Activated naive CD8-positive, alpha-beta T cell treated with anti-CD3 and anti-CD28 coated beads for 36 hours (primary cell): ENCODE data around the gene FSD1L. TPM values are rescaled to one million over a fixed set of nuclear protein-coding genes. Genes with fewer than 3 reads are reported as not detected.

ENCODE experiments used
- DNase-seq: peaks from one replicate; pipeline ENCODE4 v3.0.0; 2021
- H3K27ac Mint-ChIP-seq: one replicate; pipeline ENCODE4 v1.8.0; 2022; ENCODE audit warnings: mild to moderate bottlenecking, moderate library complexity, mixed read lengths
- H3K27me3 Mint-ChIP-seq: one replicate; pipeline ENCODE4 v1.8.0; 2022; ENCODE audit warnings: mild to moderate bottlenecking, mixed read lengths
- H3K36me3 Mint-ChIP-seq: one replicate; pipeline ENCODE4 v1.8.0; 2021; ENCODE audit warnings: mild to moderate bottlenecking, mixed read lengths
- H3K4me1 Mint-ChIP-seq: one replicate; pipeline ENCODE4 v1.8.0; 2021; ENCODE audit warnings: mixed read lengths
- H3K4me3 Mint-ChIP-seq: one replicate; pipeline ENCODE4 v1.8.0; 2022; ENCODE audit warnings: mild to moderate bottlenecking, moderate library complexity, mixed read lengths
- H3K9me3 Mint-ChIP-seq: one replicate; pipeline ENCODE4 v1.8.0; 2022; ENCODE audit warnings: mixed read lengths
- total RNA-seq, 2 experiments: library from RNA; stranded (reverse); gene quantifications; one replicate each; pipeline ENCODE4 v1.2.3, GENCODE V29; 2021

FSD1L gene
- total RNA-seq, 2 experiments from 2014 or later: 2.1 to 3.0 TPM

DNA sequence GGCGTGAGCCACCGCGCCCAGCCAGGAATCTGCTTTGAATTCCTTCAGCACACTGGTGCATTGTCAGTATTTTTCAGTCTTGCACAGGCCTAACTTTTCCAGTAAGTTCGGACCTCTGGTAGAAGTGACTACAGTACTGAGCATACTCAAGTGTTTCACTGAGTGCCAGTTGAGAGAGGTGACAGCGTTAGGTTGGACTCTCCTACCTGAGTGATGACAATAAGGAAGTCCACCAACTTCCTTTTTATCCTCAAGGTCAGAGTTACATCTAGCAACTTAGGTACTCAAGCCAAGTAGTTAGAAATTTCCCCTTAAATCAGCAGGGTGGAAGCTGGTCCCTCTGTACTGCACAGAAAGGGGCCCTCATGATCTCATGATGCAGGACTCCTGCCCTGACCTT lies 26.0 kb upstream of the FSD1L start:
- Mint-ChIP-seq H3K9me3 (no peaks in the 10 kb centered on the region), H3K36me3 (no peaks in the 10 kb centered on the region), H3K4me1 (no peaks in the 10 kb centered on the region), H3K27ac (no peak overlapping the region), H3K4me3 (no peak overlapping the region), H3K27me3 (peaks cover 3% of the 10 kb centered on the region)
- DNase-seq: no peak

DNA sequence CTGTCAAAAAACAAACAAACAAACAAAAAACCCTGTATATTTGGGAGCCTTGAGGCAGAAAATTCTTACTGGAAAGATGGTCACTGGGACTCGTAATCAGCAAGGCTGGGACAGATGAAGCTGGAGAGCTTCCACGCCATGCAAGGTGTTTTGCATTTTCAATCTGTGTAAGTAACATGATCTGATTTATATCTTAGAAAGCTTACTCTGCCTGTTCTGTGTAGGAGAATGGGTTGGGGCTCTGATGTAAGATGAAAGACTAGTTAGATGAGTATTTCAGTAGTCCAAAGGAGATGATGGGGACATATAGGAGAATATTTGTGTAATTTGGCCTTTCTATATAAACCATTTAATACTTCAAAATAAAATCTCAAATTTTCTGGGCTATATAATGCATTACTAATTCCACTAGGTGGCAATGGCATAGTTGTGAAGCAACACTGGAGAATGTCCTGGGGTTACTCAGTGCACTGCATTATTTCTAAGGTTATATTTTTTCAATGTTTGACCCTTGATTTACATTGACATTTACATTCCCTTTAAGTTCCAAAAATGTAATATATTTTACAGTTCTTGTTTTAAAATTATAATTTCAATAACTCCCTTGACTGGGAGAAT lies 21.9 kb upstream of the FSD1L start:
- H3K36me3 Mint-ChIP-seq: no peaks in the 10 kb centered on the region
- H3K4me1 Mint-ChIP-seq: no peaks in the 10 kb centered on the region
- H3K27me3 Mint-ChIP-seq: peaks cover 3% of the 10 kb centered on the region
- H3K9me3 Mint-ChIP-seq: no peaks in the 10 kb centered on the region
- H3K27ac Mint-ChIP-seq: no peak overlapping the region
- DNase-seq: no peak
- no peak overlapping the region for H3K4me3 Mint-ChIP-seq

DNA sequence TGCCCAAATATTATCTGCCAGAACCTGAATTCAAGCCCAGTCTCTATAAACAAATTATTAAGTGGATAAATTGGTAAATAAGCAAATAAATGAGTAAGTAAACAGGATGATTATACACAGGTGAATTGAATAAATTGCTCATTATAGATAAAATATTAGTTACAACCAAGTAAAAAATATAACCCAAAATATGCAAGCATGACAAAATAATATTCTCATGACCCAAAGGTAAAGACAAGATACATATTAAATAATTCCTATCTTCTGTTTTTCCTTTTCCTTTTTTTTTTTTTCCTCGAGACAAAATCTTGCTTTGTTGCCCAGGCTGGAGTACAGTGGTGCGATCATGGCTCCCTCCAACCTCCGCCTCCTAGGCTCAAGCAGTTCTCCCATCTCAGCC lies 21.2 kb upstream of the FSD1L start:
- no peak overlapping the region for H3K27ac Mint-ChIP-seq
- no peak for DNase-seq
- H3K9me3 Mint-ChIP-seq: no peaks in the 10 kb centered on the region
- peaks cover 3% of the 10 kb centered on the region for H3K27me3 Mint-ChIP-seq
- no peak overlapping the region for H3K4me3 Mint-ChIP-seq
- H3K36me3 Mint-ChIP-seq: no peaks in the 10 kb centered on the region
- H3K4me1 Mint-ChIP-seq: no peaks in the 10 kb centered on the region

DNA sequence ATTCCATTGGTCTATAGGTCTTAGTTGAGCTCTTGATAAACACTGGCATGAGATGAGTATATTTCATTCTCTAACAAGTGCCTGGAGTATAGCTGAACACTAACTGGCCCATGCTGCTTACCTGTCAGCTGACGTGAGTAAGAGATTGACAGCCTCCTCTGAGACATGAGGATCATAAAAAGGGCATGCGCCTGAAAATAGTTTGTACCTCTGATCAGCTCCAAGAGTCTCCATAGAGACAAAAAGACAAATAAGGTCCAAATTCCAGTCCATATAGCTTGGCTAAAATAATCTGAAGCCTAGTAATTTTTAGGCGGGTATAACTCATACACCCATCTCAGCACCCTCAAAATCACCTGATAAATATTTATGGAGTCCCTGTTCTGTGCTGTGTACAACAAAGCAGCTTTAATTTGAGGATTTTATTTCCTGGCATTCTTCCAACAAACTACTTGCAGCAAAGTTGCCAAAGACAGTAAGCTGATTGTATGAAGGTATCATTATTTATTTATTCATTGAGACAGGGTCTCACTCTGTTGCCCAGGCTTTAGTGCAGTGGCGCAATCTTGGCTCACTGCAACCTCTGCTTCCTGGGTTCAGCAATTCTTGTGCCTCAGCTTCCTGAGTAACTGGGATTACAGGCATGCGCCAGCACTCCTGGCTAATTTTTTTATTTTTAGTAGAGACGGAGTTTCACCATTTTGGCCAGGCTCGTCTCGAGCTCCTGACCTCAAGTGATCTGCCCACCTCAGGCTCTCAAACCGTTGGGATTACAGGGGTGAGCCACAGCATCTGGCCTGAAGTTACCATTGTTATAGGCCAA lies 16.2 kb upstream of the FSD1L start:
- no peak for DNase-seq
- Mint-ChIP-seq H3K9me3 (no peaks in the 10 kb centered on the region), H3K27me3 (no peaks in the 10 kb centered on the region), H3K4me1 (no peaks in the 10 kb centered on the region), H3K36me3 (no peaks in the 10 kb centered on the region), H3K27ac (no peak overlapping the region), H3K4me3 (no peak overlapping the region)

DNA sequence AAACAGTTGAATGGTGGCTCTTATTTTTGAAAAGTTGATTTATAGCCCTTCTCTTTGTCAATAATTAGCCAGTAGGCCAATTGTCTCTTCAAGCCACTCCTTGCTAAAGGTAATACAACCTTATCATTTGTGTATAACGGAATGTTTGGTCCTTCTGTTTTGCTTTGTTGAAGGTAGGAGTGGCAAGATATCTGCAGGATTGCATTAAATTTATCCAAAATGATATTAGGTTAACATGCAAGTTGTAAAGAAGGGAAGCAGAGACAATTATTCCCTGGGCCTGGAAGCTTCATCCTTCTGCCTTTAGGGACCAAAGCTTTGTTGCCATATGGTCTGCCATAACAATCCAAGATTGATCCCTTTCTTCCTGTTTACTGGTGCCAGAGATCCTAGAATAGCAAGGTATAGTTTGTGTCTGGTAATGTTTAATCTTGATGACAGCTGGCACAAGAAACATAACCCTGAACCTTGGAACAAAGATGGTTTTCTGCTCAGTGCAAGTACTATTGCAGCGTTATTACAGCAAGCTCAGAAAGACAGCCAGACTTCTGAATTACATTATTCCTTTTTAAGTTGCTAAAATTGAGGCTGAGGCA lies 15.5 kb upstream of the FSD1L start:
- no peak overlapping the region for H3K4me3 Mint-ChIP-seq
- no peaks in the 10 kb centered on the region for H3K4me1 Mint-ChIP-seq
- no peaks in the 10 kb centered on the region for H3K9me3 Mint-ChIP-seq
- H3K27me3 Mint-ChIP-seq: no peaks in the 10 kb centered on the region
- H3K27ac Mint-ChIP-seq: no peak overlapping the region
- no peaks in the 10 kb centered on the region for H3K36me3 Mint-ChIP-seq
- DNase-seq: no peak

DNA sequence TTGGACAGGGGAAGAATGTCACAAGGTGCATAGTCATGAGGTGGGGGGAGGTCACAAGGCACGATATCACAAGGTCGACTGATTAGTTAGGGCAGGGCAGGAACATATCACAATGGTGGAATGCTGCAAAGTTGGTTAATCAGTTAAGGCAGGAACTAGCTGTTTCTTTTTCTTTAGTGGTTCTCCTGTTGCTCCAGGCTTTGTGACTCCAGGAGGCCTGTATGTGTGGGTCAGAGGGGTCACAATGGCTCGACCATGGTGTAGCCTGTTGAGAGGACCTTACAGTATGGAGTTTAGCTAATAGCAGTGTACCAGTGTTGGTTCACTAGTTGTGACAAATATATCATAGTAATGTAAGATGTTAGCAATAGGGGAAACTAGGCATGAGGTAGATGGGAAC lies 12.4 kb upstream of the FSD1L start:
- H3K36me3 Mint-ChIP-seq: no peaks in the 10 kb centered on the region
- no peaks in the 10 kb centered on the region for H3K9me3 Mint-ChIP-seq
- H3K4me3 Mint-ChIP-seq: no peak overlapping the region
- H3K4me1 Mint-ChIP-seq: no peaks in the 10 kb centered on the region
- DNase-seq: no peak
- H3K27me3 Mint-ChIP-seq: no peaks in the 10 kb centered on the region
- H3K27ac Mint-ChIP-seq: no peak overlapping the region

DNA sequence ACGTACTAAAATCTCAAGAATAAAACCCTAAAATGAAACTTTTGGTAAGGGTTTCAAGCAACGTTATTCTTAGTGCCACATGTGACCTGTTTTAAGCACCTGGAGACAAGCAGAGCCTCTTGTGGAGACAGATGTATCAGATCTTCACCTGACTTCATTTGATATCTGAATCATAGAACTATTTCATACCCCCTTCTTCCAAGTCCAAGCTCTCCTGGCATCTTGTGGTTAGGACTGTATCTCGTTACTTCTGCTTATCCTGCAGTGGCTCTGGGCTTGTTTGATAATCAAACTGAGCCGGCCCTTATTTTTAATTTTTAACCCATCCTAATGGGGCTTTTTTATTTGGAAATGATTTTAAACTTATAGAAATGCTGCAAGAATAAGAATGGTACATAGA lies 11.1 kb upstream of the FSD1L start:
- DNase-seq: no peak
- Mint-ChIP-seq H3K36me3 (no peaks in the 10 kb centered on the region), H3K4me1 (no peaks in the 10 kb centered on the region), H3K27me3 (no peaks in the 10 kb centered on the region), H3K9me3 (no peaks in the 10 kb centered on the region), H3K27ac (no peak overlapping the region), H3K4me3 (no peak overlapping the region)

DNA sequence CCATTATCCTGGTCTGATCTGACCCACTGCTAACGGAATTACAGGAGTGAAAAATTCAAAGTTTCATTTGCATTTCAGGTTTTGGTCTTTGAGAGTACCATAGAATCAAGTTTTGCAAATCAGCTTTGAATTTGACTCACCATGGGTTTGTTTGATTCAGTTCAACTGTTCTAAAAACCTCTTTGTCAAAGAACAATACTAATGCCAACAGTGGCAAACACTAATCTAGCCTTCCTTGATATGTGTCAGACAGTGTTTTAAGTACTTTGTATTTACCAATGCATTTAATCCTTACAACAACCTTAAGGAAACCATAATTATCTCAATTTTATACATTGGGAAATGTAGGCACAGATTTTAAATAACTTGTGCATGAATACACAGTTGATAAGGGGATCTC lies 10.1 kb upstream of the FSD1L start:
- Mint-ChIP-seq H3K27ac (no peak overlapping the region), H3K4me1 (no peaks in the 10 kb centered on the region), H3K27me3 (no peaks in the 10 kb centered on the region), H3K9me3 (no peaks in the 10 kb centered on the region), H3K36me3 (no peaks in the 10 kb centered on the region), H3K4me3 (no peak overlapping the region)
- no peak for DNase-seq

DNA sequence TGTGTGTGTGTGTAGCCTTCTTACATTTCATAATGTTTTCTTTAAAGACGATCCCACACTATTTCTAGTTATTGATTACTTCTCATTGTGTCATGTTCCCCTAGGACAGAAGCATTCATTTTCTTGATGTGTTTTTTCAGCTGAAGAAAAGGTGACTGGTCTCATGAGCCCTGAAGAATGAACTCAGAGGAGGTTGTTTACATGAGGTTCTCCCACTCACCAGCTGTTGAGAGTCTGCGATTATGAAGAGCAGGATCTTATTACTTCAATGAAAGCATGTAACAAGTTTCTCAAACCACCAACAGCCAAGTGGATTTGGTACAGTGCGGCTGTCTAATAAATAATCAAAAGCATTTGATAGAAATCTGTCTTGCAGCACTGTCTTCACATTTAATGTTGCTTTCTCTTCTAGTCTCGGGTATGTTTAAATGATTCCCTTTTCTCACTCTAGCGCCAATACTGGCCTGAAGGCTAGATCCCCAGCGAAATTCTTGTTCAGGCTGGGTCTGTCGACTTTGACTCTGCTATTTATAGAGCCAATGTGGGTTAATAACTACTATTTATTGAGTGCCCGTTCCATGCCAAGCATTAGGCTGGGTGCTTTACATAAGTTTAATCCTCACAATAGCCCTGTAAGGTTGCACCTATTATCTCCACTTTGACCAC lies 9.6 kb upstream of the FSD1L start:
- Mint-ChIP-seq H3K9me3 (no peaks in the 10 kb centered on the region), H3K4me1 (no peaks in the 10 kb centered on the region), H3K27ac (no peak overlapping the region), H3K4me3 (no peak overlapping the region), H3K36me3 (no peaks in the 10 kb centered on the region), H3K27me3 (no peaks in the 10 kb centered on the region)
- DNase-seq: no peak

DNA sequence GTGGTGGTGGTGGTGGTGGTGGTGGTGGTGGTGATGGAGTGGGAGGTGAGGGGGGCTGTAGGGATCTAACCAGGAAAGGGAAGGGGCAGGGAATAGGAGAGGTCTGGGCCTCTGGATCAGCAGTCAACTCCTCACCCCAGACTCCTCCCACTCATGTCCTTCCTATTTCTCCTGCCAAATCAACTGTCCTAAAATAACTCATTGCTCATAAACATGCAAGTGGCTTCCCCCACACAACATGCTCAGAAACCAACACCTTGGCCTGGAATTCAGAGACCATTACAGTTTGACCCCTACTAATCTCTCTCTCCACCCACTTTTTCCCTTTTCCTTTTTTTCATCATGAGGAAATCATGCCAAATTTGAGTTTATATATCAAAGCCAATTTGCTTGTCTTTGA lies 8.4 kb upstream of the FSD1L start:
- Mint-ChIP-seq H3K27me3 (no peaks in the 10 kb centered on the region), H3K9me3 (no peaks in the 10 kb centered on the region), H3K4me1 (no peaks in the 10 kb centered on the region), H3K27ac (no peak overlapping the region), H3K36me3 (no peaks in the 10 kb centered on the region), H3K4me3 (no peak overlapping the region)
- no peak for DNase-seq

DNA sequence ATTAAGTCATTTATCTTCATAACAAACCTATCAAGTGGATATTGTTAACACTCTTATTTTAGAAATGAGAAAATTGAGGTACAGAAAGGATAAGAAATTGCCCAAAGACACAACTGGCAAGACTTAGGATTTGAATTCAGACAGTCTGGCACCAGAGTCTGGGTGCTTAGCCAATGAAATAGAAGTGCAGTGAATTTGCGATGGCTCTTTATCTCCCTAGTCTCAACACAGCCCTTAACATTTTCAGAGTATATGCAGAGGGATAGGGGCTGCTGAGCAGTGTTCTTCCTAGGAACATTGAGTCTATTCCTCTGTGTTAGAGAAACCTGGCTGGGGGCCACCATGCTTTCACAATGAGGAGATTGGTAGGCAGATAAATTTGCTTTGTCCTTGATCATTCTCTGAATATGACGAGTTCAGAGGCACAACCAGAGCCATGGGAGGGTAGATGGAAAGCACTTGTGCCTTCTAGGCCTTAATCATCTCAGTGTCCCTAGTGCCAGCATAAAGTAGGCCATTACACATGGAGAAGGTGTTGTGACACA lies 6.1 kb upstream of the FSD1L start:
- no peaks in the 10 kb centered on the region for H3K36me3 Mint-ChIP-seq
- no peaks in the 10 kb centered on the region for H3K27me3 Mint-ChIP-seq
- H3K9me3 Mint-ChIP-seq: no peaks in the 10 kb centered on the region
- no peak for DNase-seq
- H3K4me3 Mint-ChIP-seq: no peak overlapping the region
- no peak overlapping the region for H3K27ac Mint-ChIP-seq
- H3K4me1 Mint-ChIP-seq: no peaks in the 10 kb centered on the region

DNA sequence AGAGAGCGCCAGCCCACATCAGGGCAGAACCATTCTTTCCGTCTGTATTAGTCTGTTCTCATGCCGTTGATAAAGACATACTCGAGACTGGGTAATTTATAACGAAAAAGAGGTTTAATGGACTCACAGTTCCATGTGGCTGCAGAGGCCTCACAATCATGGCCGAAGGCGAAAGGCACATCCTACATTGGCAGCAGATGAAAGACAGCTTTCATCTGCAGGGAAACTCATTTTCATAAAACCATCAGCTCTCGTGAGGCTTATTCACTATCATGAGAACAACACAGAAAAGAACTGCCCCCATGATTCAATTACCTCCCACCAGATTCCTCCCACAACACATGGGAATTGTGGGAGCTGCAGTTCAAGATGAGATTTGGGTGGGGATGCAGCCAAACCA lies 4.7 kb upstream of the FSD1L start:
- Mint-ChIP-seq H3K9me3 (no peaks in the 10 kb centered on the region), H3K27me3 (no peaks in the 10 kb centered on the region), H3K36me3 (no peaks in the 10 kb centered on the region), H3K4me1 (peaks cover 5% of the 10 kb centered on the region), H3K27ac (no peak overlapping the region), H3K4me3 (no peak overlapping the region)
- DNase-seq: no peak

DNA sequence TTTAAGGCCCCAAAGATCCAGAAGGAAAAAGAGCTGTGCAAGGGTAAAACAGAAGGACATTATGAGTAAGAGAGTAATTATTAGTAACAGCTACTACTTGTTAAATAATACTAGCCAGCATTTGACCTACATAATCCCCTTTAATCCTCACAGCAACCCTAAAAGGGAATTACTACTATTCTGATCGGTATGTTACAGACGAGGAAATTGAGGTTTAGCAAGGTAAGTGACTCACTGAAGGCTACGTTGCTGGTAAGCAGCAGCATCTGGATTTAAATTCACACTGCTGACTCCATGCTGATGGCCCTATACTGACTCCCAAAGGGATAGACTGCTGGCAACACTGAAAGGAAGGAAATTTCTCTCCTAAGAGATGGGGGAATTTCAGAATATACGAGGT lies 3.7 kb upstream of the FSD1L start:
- no peaks in the 10 kb centered on the region for H3K9me3 Mint-ChIP-seq
- no peak overlapping the region for H3K27ac Mint-ChIP-seq
- DNase-seq: no peak

DNA sequence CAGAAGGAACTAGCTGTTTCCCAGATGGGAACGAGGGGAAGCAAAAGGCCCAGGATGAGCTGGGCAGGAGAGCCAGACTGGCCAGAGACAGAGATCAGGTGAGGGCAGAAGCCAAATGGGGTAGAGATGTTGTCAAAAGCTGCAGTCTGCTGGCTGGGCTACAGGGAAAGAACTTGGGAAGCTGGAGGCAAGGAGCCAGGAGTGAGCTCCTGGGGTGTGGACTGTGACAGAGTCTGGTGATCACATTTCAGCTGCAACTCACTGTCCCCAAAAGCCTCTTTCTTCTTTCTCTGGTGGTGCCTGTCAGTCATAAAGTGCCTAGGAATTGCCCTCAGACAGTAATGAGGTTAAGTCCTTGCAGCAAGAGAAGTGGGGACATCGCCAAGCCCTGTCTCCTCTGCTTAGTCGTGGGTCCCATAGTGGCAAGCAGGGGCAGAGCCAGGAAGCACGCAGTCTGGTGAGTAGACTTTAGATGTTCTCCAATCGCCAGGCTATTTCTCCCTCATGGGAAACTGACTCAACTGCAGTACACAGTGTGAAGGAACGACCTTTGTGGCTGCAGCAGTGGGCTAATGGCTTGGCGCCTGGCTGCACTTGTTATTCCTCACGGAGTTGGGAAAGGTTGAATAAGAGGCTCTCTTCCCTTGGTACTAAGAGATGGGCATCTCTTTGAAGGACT lies 2.5 kb upstream of the FSD1L start:
- Mint-ChIP-seq H3K9me3 (no peaks in the 10 kb centered on the region), H3K27me3 (peaks cover 9% of the 10 kb centered on the region), H3K36me3 (no peaks in the 10 kb centered on the region), H3K4me1 (peaks cover 12% of the 10 kb centered on the region), H3K4me3 (no peak overlapping the region), H3K27ac (no peak overlapping the region)
- DNase-seq: no peak

More for the DNA sequence above, 3.7 kb upstream of the FSD1L start:
- Mint-ChIP-seq H3K27me3 (peaks cover 7% of the 10 kb centered on the region), H3K4me1 (peaks cover 10% of the 10 kb centered on the region), H3K36me3 (no peaks in the 10 kb centered on the region), H3K4me3 (no peak overlapping the region)

DNA sequence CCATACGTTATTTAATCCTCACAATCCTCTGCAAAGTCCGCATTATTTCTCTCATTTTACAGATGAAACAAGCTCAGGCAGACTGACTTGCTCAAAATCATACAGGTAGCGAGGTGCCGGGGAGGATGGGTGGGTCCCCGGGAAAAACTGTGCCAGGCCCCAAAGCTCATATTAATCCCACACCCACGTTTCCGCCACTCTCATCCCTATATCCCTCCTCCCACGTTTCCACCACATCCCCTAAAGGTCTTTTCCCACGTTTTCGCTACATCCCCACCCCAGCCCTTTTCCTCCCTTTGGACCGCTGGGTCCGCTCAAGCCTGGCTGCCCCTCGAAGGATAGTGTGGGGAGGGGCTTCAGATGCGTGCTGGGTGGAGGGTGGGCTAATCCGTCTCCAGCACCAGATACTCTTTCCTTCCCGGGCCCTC lies 434 bp upstream of the FSD1L start:
- Mint-ChIP-seq H3K36me3 (no peaks in the 10 kb centered on the region), H3K9me3 (no peaks in the 10 kb centered on the region), H3K4me1 (peaks cover 12% of the 10 kb centered on the region), H3K27me3 (peaks cover 9% of the 10 kb centered on the region), H3K4me3 (peak overlapping the region; percentile 81), H3K27ac (peak overlapping the region; percentile 42)
- DNase-seq: no peak
